CD14-positive monocyte (primary cell): Measurements from ENCODE around the gene LRIG1. TPM values are rescaled to one million over a fixed set of nuclear protein-coding genes. Genes with fewer than 3 reads are reported as not detected.

Experiments
- DNase-seq, 3 donors: peaks; one replicate each; pipeline ENCODE4 v3.0.0-alpha.2; 2011 to 2022
- H2AFZ ChIP-seq: 2 replicates; pipeline ENCODE4 v1.6.0; 2012; ENCODE audit warnings: mild to moderate bottlenecking, low read depth, low read length, inconsistent platforms; ENCODE audit not compliant: insufficient read depth, poor library complexity, severe bottlenecking
- H3K27ac ChIP-seq, 2 donors: 1 replicate in 1 of 2; 2 replicates in 1 of 2; pipeline ENCODE4 v1.5.1; 2012 to 2013; ENCODE audit warnings: low read length in 2 of 2, control low read depth in 1 of 2, inconsistent platforms in 1 of 2, low read depth in 1 of 2, mild to moderate bottlenecking in 1 of 2
- H3K27me3 ChIP-seq, 2 donors: one replicate each; pipeline versions ENCODE4 v1.6.0 to v1.6.1; 2011 to 2013; ENCODE audit warnings: low read length in 2 of 2; ENCODE audit not compliant: control insufficient read depth in 2 of 2, insufficient read depth in 2 of 2
- H3K36me3 ChIP-seq, 2 donors: replicated peaks in 1 of 2; 1 replicate in 1 of 2; 2 replicates in 1 of 2; pipeline versions ENCODE4 v1.5.1 to v1.6.1; 2012 to 2013; ENCODE audit warnings: low read length in 2 of 2, control low read depth in 1 of 2, inconsistent platforms in 1 of 2, mild to moderate bottlenecking in 1 of 2; ENCODE audit not compliant: insufficient read depth in 2 of 2, control insufficient read depth in 1 of 2
- H3K4me1 ChIP-seq, 2 donors: 1 replicate in 1 of 2; 2 replicates in 1 of 2; pipeline versions ENCODE4 v1.5.1 to v1.6.1; 2012 to 2013; ENCODE audit warnings: low read length in 2 of 2, control low read depth in 1 of 2, inconsistent platforms in 1 of 2, mild to moderate bottlenecking in 1 of 2, moderate library complexity in 1 of 2; ENCODE audit not compliant: insufficient read depth in 2 of 2, control insufficient read depth in 1 of 2
- H3K4me2 ChIP-seq: replicated peaks from 2 replicates; pipeline ENCODE3; 2012; ENCODE audit warnings: low read length, moderate library complexity, mild to moderate bottlenecking; ENCODE audit not compliant: poor library complexity, severe bottlenecking; ENCODE audit errors: extremely low read depth
- H3K4me3 ChIP-seq, 3 experiments: fragments of 200-600 bp in 1 of 3; sonication (generic) in 1 of 3; replicated peaks in 1 of 3; 1 replicate in 2 of 3; 2 replicates in 1 of 3; pipeline ENCODE4 v1.5.1; 2011 to 2013; ENCODE audit warnings: low read length in 3 of 3, mild to moderate bottlenecking in 3 of 3, control low read depth in 2 of 3, low read depth in 2 of 3, inconsistent platforms in 1 of 3, moderate library complexity in 1 of 3
- H3K79me2 ChIP-seq: 2 replicates; pipeline ENCODE4 v1.6.0; 2012; ENCODE audit warnings: mild to moderate bottlenecking, control low read depth, inconsistent platforms, low read length, moderate library complexity; ENCODE audit not compliant: insufficient read depth
- H3K9ac ChIP-seq: 2 replicates; pipeline ENCODE4 v1.6.0; 2017; ENCODE audit warnings: low read length, mild to moderate bottlenecking; ENCODE audit not compliant: insufficient read depth, poor library complexity, severe bottlenecking
- H3K9me3 ChIP-seq, 2 donors: replicated peaks in 1 of 2; 1 replicate in 1 of 2; 2 replicates in 1 of 2; pipeline versions ENCODE4 v1.5.1 to v1.6.1; 2012 to 2013; ENCODE audit warnings: low read length in 2 of 2, control low read depth in 1 of 2; ENCODE audit not compliant: control insufficient read depth in 1 of 2, insufficient read depth in 1 of 2
- H4K20me1 ChIP-seq: 2 replicates; pipeline ENCODE4 v1.6.0; 2012; ENCODE audit warnings: mild to moderate bottlenecking, low read length, control low read depth, moderate library complexity; ENCODE audit not compliant: insufficient read depth
- H3K27ac Mint-ChIP-seq, 7 donors: one replicate each; pipeline ENCODE4 v1.8.0; 2020; ENCODE audit warnings: mild to moderate bottlenecking in 7 of 7, mixed read lengths in 7 of 7, moderate library complexity in 6 of 7, inconsistent platforms in 2 of 7
- H3K27me3 Mint-ChIP-seq, 3 donors: one replicate each; pipeline ENCODE4 v1.8.0; 2021 to 2022; ENCODE audit warnings: low read depth in 3 of 3, mild to moderate bottlenecking in 3 of 3, mixed read lengths in 3 of 3, moderate library complexity in 3 of 3, inconsistent platforms in 1 of 3
- H3K36me3 Mint-ChIP-seq, 2 donors: one replicate each; pipeline ENCODE4 v1.8.0; 2020; ENCODE audit warnings: mixed read lengths in 2 of 2, inconsistent platforms in 1 of 2, mild to moderate bottlenecking in 1 of 2
- H3K4me1 Mint-ChIP-seq: one replicate; pipeline ENCODE4 v1.8.0; 2020; ENCODE audit warnings: mild to moderate bottlenecking, mixed read lengths
- H3K4me3 Mint-ChIP-seq, 2 donors: one replicate each; pipeline ENCODE4 v1.8.0; 2020; ENCODE audit warnings: mild to moderate bottlenecking in 2 of 2, mixed read lengths in 2 of 2, moderate library complexity in 1 of 2
- H3K9me3 Mint-ChIP-seq, 7 donors: one replicate each; pipeline ENCODE4 v1.8.0; 2020 to 2022; ENCODE audit warnings: mixed read lengths in 7 of 7, mild to moderate bottlenecking in 6 of 7, moderate library complexity in 6 of 7, inconsistent platforms in 2 of 7
- CTCF ChIP-seq: fragments of 200-600 bp; IDR thresholded peaks from one replicate; pipeline ENCODE4 v1.8.0; 2022; ENCODE audit warnings: antibody characterized with exemption, mild to moderate bottlenecking
- WGBS: methylation state at CpG from one replicate; pipeline ENCODE4 v1.1.5; 2013; ENCODE audit warnings: missing lambda C conversion rate; ENCODE audit not compliant: insufficient coverage; 5-methylcytosine and 5-hydroxymethylcytosine counted together
- intact Hi-C, 2 donors: fragments of 100-400 bp; cut with micrococcal nuclease; formaldehyde crosslinking; loops; one replicate each; pipeline versions ENCODE4 v1.15.0 to v1.15.1; 2023
- polyA plus RNA-seq, 3 donors: library from polyadenylated mRNA; depleted of rRNA in 1 of 3; unstranded in 2 of 3; stranded (reverse) in 1 of 3; fragments of 300-500 nt in 2 of 3; fragments of >200 nt in 1 of 3; fragmentation: Illumina TruSeq in 2 of 3; gene quantifications; 1 replicate in 2 of 3; 2 replicates in 1 of 3; pipeline ENCODE4 v1.2.3, GENCODE V29; 2012 to 2021

LRIG1 gene
- polyA plus RNA-seq, 3 donors: 0.82 to 1.9 (median 1.0) TPM

DNA sequence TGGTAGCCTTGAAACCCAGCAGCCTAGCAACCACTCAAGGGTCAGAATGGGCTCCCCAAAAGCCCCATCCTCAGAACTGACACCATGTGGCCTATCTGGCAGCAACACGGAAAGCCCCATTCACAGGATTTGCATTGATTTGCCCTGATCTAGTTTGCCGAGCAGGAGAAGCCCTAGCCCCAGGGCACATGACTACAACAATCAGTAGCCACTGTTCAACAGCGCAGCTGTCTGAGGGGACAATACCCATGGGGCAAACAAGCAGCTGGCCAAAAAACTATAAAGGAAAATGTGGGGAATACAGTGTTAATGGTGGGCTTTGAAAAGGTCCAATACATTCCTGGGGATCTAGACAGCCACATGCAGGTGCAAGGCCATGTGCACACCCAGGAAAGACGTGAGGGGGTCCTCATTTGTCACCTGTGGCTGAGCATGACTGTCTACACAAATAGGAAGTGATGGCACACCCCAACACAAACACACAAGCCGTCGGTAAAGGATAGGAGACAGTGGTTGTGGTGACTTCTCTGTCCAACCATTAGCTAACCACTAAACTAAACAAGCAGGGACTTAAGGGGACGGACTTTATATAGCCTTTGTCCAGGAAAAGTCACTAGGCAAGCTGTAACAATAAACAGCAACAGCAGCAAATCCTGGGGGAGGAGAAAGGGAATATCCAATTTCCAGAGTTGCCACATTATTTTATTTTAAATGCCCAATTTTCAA is 113.7 kb downstream of the LRIG1 start:
- Mint-ChIP-seq H3K9me3 (peaks cover 0 to 24% (median 6%) of the 10 kb centered on the region in 7 donors), H3K36me3 (peaks cover 45 to 47% of the 10 kb centered on the region in 2 donors), H3K27me3 (peaks cover 0 to 2% (median 0%) of the 10 kb centered on the region in 3 donors), H3K4me1 (peaks cover 6% of the 10 kb centered on the region), H3K4me3 (no peak overlapping the region), H3K27ac (peak overlapping the region in 2 of 7 donors; percentile 31 to 47)
- H3K4me2 ChIP-seq: no peak overlapping the region
- no peaks in the 10 kb centered on the region for H4K20me1 ChIP-seq
- no peak overlapping the region for H3K4me3 ChIP-seq
- H3K27ac ChIP-seq: no peak overlapping the region
- peaks cover 0 to 16% of the 10 kb centered on the region in 2 donors for H3K9me3 ChIP-seq
- no peak for TF ChIP-seq CTCF
- H2AFZ ChIP-seq: no peak overlapping the region
- intact Hi-C loops: no loop called here
- no peak overlapping the region for H3K9ac ChIP-seq
- no peaks in the 10 kb centered on the region for H3K79me2 ChIP-seq
- no peak for DNase-seq
- peaks cover 12 to 44% of the 10 kb centered on the region in 2 donors for H3K36me3 ChIP-seq
- H3K27me3 ChIP-seq: no peaks in the 10 kb centered on the region
- no peaks in the 10 kb centered on the region for H3K4me1 ChIP-seq
- WGBS: no CpG with 5 or more reads among the region's 7 CpGs

GRCh38 chr3:66386011-66386924 is 114.6 kb downstream of the LRIG1 start:
- H3K36me3 ChIP-seq: peaks cover 15 to 52% of the 10 kb centered on the region in 2 donors
- H3K4me3 Mint-ChIP-seq: no peak overlapping the region
- H3K4me1 ChIP-seq: no peaks in the 10 kb centered on the region
- no peak overlapping the region for H2AFZ ChIP-seq
- no peak for DNase-seq
- peaks cover 0 to 16% of the 10 kb centered on the region in 2 donors for H3K9me3 ChIP-seq
- intact Hi-C loops: no loop called here
- peaks cover 0 to 2% (median 0%) of the 10 kb centered on the region in 3 donors for H3K27me3 Mint-ChIP-seq
- H3K9ac ChIP-seq: no peak overlapping the region
- TF ChIP-seq CTCF: no peak
- 76% methylated on average over 10 of the region's 12 CpGs for WGBS
- no peaks in the 10 kb centered on the region for H4K20me1 ChIP-seq
- no peak overlapping the region for H3K4me3 ChIP-seq
- peaks cover 6% of the 10 kb centered on the region for H3K4me1 Mint-ChIP-seq
- no peak overlapping the region for H3K4me2 ChIP-seq
- no peak overlapping the region for H3K27ac ChIP-seq
- H3K27me3 ChIP-seq: no peaks in the 10 kb centered on the region
- peak overlapping the region in 2 of 7 donors; percentile 47 to 56 for H3K27ac Mint-ChIP-seq
- H3K36me3 Mint-ChIP-seq: peaks cover 48 to 55% of the 10 kb centered on the region in 2 donors
- peaks cover 0 to 24% (median 6%) of the 10 kb centered on the region in 7 donors for H3K9me3 Mint-ChIP-seq
- H3K79me2 ChIP-seq: no peaks in the 10 kb centered on the region
